SU-DHL-6 (cell line): ENCODE measurements around the gene LTB.

Experiments
- EZH2phosphoT487 ChIP-seq: fragments of 200-600 bp; sonication (generic), shearing (Covaris generic); conservative IDR thresholded peaks from 2 replicates; pipeline ENCODE4 v1.6.1; 2018; ENCODE audit warnings: mild to moderate bottlenecking, antibody characterized with exemption, low read length, moderate library complexity, mixed read lengths
- TF ChIP-seq, protein P1 (sequence below): fragments of 200-600 bp; sonication (generic); IDR thresholded peaks from one replicate; pipeline ENCODE4 v1.5.1; 2017; ENCODE audit warnings: antibody characterized with exemption, mild to moderate bottlenecking, low read length, moderate library complexity; ENCODE audit not compliant: insufficient read depth, poor library complexity, severe bottlenecking

DNA sequence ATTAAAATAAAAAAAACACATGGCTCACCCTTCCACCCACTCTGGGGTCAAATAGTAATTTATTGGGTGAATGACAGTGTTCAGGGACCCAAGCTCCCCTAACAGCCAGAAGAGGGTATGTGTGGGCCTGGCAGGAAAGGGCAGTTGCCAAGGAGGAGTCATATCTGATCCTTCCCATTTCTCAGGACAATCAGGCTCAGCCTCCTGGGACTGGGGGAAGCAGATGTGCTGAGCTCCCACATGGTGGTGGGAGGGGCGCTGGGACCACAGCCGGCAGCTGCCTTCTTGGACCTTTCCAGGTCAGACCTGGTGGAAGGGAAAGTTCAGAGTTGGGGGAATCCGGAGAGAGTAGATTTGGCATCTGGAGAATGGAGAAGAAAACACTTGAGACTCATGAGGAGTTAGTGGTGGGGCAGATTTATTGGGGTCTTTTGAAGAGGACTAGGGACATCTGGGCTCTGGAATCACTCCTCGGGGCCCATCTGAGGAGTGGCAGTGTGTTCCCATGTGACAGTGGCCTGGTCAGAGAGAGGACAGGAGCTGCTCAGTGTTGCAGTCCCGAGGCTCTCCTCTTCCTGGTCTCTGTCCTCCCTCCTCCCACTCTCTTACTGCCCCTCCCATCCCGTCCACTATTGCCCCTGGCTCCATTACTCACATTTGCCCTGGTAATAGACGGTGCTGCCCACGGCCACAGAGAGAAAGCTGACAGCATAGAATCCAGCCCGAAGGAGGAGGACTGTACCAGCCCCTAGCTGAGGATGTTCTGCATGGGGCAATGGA is 6.8 kb upstream of the LTB start:
- TF ChIP-seq, protein P1, sequence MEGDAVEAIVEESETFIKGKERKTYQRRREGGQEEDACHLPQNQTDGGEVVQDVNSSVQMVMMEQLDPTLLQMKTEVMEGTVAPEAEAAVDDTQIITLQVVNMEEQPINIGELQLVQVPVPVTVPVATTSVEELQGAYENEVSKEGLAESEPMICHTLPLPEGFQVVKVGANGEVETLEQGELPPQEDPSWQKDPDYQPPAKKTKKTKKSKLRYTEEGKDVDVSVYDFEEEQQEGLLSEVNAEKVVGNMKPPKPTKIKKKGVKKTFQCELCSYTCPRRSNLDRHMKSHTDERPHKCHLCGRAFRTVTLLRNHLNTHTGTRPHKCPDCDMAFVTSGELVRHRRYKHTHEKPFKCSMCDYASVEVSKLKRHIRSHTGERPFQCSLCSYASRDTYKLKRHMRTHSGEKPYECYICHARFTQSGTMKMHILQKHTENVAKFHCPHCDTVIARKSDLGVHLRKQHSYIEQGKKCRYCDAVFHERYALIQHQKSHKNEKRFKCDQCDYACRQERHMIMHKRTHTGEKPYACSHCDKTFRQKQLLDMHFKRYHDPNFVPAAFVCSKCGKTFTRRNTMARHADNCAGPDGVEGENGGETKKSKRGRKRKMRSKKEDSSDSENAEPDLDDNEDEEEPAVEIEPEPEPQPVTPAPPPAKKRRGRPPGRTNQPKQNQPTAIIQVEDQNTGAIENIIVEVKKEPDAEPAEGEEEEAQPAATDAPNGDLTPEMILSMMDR = no peak
- TF ChIP-seq EZH2phosphoT487 = no peak
